Fibroblast of lung (primary cell): ENCODE data around the gene APOA4.

Experiments used
- EZH2 ChIP-seq: IDR thresholded peaks from 2 replicates; pipeline ENCODE4 v1.5.1; 2012; ENCODE audit warnings: low read length, control low read depth, mild to moderate bottlenecking; ENCODE audit errors: missing control alignments
- TF ChIP-seq, protein P1 (sequence below), 2 donors: IDR thresholded peaks in 1 of 2; conservative IDR thresholded peaks in 1 of 2; 1 replicate in 1 of 2; 2 replicates in 1 of 2; pipeline ENCODE4 v1.5.1; 2011 to 2012; ENCODE audit warnings: low read length in 2 of 2, control low read depth in 1 of 2, inconsistent platforms in 1 of 2, low read depth in 1 of 2, mild to moderate bottlenecking in 1 of 2

DNA sequence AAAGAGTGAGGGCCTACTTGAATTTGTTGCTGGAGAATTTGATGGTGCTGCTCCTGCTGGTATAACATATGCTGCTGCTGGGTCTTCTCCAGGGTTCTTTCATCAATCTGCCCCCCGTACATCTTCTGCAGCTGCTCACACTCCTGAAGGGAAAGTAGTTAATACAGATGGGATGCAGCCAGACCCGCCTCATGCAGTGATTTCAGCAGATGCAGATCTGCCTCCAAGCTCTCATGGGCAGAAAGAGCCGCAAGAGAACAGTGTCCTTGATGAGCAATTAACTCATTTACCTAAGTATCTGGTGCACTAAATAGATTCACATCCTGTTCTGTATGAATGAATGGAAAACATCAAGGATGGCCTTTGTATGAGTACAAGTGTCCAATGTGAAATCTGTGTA lies 39.1 kb upstream of the APOA4 start:
- TF ChIP-seq EZH2, result no peak
- TF ChIP-seq, protein P1, sequence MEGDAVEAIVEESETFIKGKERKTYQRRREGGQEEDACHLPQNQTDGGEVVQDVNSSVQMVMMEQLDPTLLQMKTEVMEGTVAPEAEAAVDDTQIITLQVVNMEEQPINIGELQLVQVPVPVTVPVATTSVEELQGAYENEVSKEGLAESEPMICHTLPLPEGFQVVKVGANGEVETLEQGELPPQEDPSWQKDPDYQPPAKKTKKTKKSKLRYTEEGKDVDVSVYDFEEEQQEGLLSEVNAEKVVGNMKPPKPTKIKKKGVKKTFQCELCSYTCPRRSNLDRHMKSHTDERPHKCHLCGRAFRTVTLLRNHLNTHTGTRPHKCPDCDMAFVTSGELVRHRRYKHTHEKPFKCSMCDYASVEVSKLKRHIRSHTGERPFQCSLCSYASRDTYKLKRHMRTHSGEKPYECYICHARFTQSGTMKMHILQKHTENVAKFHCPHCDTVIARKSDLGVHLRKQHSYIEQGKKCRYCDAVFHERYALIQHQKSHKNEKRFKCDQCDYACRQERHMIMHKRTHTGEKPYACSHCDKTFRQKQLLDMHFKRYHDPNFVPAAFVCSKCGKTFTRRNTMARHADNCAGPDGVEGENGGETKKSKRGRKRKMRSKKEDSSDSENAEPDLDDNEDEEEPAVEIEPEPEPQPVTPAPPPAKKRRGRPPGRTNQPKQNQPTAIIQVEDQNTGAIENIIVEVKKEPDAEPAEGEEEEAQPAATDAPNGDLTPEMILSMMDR (conservative IDR thresholded peaks at IDR 0.05 in 1 of 2, IDR thresholded peaks at IDR 0.05 in 1 of 2; ENCODE audit: low read depth in 1 of 2, low read length in 2 of 2), result no peak
